Right lobe of liver (tissue), 6 donors: ENCODE measurements around the gene AK2. TPM values are rescaled to one million over a fixed set of nuclear protein-coding genes. Genes with fewer than 3 reads are reported as not detected.

Experiments
- ATAC-seq, 4 donors: fragments of 200-7000 bp; cut with Tn5 transposase; one replicate each; pipeline ENCODE4 v1.9.1; 2020; ENCODE audit warnings: mild to moderate bottlenecking in 4 of 4, moderate library complexity in 4 of 4
- DNase-seq, 3 donors: peaks; one replicate each; pipeline ENCODE4 v3.0.0-alpha.2; 2020
- H3K27ac ChIP-seq, 3 donors: fragments of 200-600 bp; one replicate each; pipeline ENCODE4 v1.8.0; 2022
- H3K27me3 ChIP-seq, 2 donors: fragments of 200-600 bp; one replicate each; pipeline ENCODE4 v1.8.0; 2022
- H3K36me3 ChIP-seq, 4 donors: fragments of 200-600 bp; sonication (generic) in 1 of 4; one replicate each; pipeline versions ENCODE4 v1.5.1 to v1.8.0; 2017 to 2022; ENCODE audit warnings: control low read depth in 1 of 4
- H3K4me1 ChIP-seq, 4 donors: fragments of 200-600 bp; sonication (generic) in 1 of 4; one replicate each; pipeline versions ENCODE4 v1.5.1 to v1.8.0; 2017 to 2022; ENCODE audit warnings: control low read depth in 1 of 4
- H3K4me3 ChIP-seq, 3 donors: fragments of 200-600 bp; one replicate each; pipeline ENCODE4 v1.8.0; 2022
- H3K9me3 ChIP-seq, 4 donors: fragments of 200-600 bp; sonication (generic) in 1 of 4; one replicate each; pipeline versions ENCODE4 v1.5.1 to v1.8.0; 2017 to 2022; ENCODE audit warnings: control low read depth in 1 of 4
- POLR2A ChIP-seq: fragments of 450-650 bp; IDR thresholded peaks from one replicate; pipeline ENCODE4 v1.6.1; 2017; ENCODE audit warnings: antibody characterized with exemption, mild to moderate bottlenecking
- WGBS: methylation state at CpG from one replicate; pipeline ENCODE4 v1.1.6; 2018; ENCODE audit warnings: low coverage, low lambda C conversion rate; ENCODE audit not compliant: insufficient coverage; ENCODE audit errors: missing lambda C conversion rate; 5-methylcytosine and 5-hydroxymethylcytosine counted together
- intact Hi-C, 2 donors: fragments of 100-400 bp; cut with DNase I; formaldehyde crosslinking; loops; one replicate each; pipeline versions ENCODE4 v1.11.2 to v1.14.1; 2022
- total RNA-seq, 6 experiments: library from RNA; depleted of rRNA in 2 of 6; stranded (reverse); fragments of >200 nt in 2 of 6; fragmentation: NEBNext Ultra II Directional in 3 of 6; extraction: Animal tissue kit (Norgen Biotek cat#: 25700) in 3 of 6; gene quantifications; one replicate each; pipeline versions ENCODE4 v1.1.0 to v1.2.4, GENCODE V29; 2016 to 2023
- TF ChIP-seq, protein P1 (sequence below), 4 donors: fragments of 200-600 bp in 3 of 4; fragments of 450-650 bp in 1 of 4; IDR thresholded peaks; one replicate each; pipeline versions ENCODE4 v1.5.1 to v1.8.0; 2016 to 2022; ENCODE audit warnings: antibody characterized with exemption in 4 of 4, mild to moderate bottlenecking in 2 of 4
- donor health status: DM: no; HTN: yes; CAD: no.
- donor health status: DM: no; HTN: no; CAD: no.
- donor health status: DM: no; HTN: no; CAD: no.
- donor health status: DM: no; HTN: yes; CAD: no.
- donor health status: DM: no; HTN: yes; CAD: no.

AK2 gene
- total RNA-seq, 6 experiments from 2014 or later: 119 to 301 (median 130) TPM

DNA sequence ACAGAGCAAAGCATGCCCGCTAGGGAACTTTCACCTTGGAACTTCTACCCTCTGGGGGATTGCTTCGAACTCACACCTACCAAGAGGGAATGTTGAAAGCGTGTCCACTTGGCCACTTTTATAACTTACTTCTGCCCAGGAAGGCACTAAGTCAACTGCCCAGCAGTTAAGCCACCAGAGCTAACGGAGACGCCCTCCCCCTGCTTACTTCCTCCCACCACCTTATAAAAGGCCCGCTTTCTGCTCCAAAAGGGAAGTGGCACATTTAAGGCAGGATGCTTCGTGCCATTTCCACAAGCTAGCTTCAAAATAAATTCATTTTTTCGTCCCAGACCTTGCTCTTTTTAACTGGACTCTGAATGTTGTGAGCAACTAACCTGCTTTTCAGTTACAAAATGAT is 3.2 kb upstream of the AK2 start:
- H3K27ac ChIP-seq: no peak overlapping the region
- no peak for ATAC-seq
- TF ChIP-seq, protein P1, sequence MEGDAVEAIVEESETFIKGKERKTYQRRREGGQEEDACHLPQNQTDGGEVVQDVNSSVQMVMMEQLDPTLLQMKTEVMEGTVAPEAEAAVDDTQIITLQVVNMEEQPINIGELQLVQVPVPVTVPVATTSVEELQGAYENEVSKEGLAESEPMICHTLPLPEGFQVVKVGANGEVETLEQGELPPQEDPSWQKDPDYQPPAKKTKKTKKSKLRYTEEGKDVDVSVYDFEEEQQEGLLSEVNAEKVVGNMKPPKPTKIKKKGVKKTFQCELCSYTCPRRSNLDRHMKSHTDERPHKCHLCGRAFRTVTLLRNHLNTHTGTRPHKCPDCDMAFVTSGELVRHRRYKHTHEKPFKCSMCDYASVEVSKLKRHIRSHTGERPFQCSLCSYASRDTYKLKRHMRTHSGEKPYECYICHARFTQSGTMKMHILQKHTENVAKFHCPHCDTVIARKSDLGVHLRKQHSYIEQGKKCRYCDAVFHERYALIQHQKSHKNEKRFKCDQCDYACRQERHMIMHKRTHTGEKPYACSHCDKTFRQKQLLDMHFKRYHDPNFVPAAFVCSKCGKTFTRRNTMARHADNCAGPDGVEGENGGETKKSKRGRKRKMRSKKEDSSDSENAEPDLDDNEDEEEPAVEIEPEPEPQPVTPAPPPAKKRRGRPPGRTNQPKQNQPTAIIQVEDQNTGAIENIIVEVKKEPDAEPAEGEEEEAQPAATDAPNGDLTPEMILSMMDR (IDR thresholded peaks at IDR 0.05): no peak
- no peak for TF ChIP-seq POLR2A
- peaks cover 0 to 16% (median 4%) of the 10 kb centered on the region in 4 donors for H3K4me1 ChIP-seq
- intact Hi-C loops: no loop called here
- 52% methylated on average over 8 of the region's 8 CpGs for WGBS
- H3K9me3 ChIP-seq: no peaks in the 10 kb centered on the region
- no peaks in the 10 kb centered on the region for H3K36me3 ChIP-seq
- H3K4me3 ChIP-seq: no peak overlapping the region
- no peaks in the 10 kb centered on the region for H3K27me3 ChIP-seq
- peak in 1 of 3 donors; percentile 31 for DNase-seq

DNA sequence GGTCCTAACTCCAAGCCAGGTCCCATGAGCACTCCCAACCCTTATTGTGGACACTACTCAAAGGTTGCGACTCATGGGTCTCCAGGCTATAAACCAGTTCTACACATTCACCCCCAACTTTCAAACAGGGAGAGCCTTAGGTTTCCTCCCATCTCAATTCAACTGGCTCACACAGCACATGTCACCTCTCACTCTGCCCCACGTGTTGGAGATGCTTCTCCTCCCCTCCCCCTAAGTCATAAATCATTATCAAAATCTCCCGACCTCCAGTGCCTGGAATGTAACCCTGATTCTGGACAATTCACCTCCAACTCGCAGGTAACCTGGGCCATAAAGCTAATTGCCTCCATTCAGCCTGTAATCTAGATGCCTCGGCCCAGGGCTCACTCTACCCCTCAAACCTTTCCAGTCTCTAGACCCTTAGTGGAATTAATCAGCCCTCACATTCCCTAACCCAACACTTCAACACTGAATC is 595 bp downstream of the AK2 start:
- peak overlapping the region; percentile 84 to 97 (median 95) for H3K4me3 ChIP-seq
- DNase-seq: peak in 1 of 3 donors; percentile 9

DNA sequence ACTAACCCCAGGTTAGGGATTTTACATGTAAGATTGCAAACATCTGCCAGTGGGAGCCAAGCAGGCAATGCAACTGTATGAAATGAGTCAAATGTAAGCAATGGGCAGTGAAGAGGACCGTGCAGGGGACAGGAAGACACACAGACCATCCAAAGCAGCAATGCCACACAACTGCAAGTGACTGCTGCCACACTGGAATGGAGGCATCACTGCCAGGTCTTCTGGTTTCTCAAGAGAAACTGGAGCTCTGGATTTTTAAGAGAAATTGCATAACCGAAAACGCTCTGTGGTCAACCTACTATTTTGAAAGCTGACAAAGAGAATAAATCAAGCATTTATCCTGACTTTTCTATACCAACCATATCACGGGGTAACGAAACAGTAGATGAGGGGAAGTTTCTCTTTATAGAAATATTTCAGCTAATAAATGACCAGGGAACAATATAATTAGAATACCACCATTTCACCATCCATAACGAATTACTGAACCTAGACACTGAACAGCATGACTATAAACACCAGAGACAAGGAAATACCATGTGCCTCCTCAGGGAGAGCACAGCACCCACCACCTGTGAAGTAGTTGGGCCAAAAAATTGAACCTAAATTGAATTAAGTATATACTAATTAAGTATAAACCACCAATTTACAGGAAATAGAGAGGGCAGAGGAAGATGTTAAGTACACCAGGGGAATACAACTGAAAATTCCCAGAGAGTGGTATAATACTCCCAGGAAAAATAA is 4.4 kb downstream of the AK2 start:
- H3K4me3 ChIP-seq: no peak overlapping the region
- 38% methylated on average over 6 of the region's 6 CpGs for WGBS
- intact Hi-C loops: no loop called here
- H3K36me3 ChIP-seq: peaks cover 0 to 2% (median 0%) of the 10 kb centered on the region in 4 donors
- H3K9me3 ChIP-seq: no peaks in the 10 kb centered on the region
- no peak overlapping the region for H3K27ac ChIP-seq
- no peak for TF ChIP-seq POLR2A
- TF ChIP-seq, protein P1 (IDR thresholded peaks at IDR 0.05): no peak
- H3K27me3 ChIP-seq: no peaks in the 10 kb centered on the region
- H3K4me1 ChIP-seq: peaks cover 0 to 62% (median 22%) of the 10 kb centered on the region in 4 donors
- DNase-seq: no peak
- no peak for ATAC-seq

More for the DNA sequence above, 595 bp downstream of the AK2 start:
- Histone ChIP-seq H3K27ac (peak overlapping the region; percentile 88 to 91 (median 89)), H3K4me1 (peaks cover 0 to 39% (median 15%) of the 10 kb centered on the region in 4 donors), H3K27me3 (no peaks in the 10 kb centered on the region), H3K36me3 (no peaks in the 10 kb centered on the region), H3K9me3 (no peaks in the 10 kb centered on the region)
- 8% methylated on average over 5 of the region's 5 CpGs for WGBS
- intact Hi-C loops: no loop called here
- no peak for TF ChIP-seq POLR2A
- TF ChIP-seq, protein P1 (IDR thresholded peaks at IDR 0.05): no peak
- ATAC-seq: peak; percentile 19 to 48 (median 30)

DNA sequence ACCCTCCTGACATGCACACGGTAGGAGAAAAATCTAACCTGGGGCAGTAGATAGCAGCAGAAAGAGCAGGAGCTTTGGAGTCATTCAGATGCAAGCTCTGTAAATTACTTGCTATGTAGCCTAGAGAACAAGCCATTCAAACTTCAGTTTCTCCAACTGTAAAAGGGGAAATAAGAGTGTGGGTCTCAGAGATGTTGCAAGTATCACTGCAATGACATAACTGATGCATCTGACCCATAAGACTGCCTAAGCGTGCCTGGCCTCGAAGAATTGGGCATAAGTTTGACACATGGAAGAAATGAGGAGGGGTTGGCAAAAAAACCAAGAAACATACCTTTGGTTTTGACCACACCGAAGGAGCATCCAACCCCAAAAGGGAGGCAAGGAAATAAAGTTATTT is 5.2 kb downstream of the AK2 start:
- Histone ChIP-seq H3K27me3 (no peaks in the 10 kb centered on the region), H3K4me3 (no peak overlapping the region), H3K27ac (no peak overlapping the region), H3K4me1 (peaks cover 0 to 64% (median 24%) of the 10 kb centered on the region in 4 donors), H3K9me3 (no peaks in the 10 kb centered on the region), H3K36me3 (peaks cover 0 to 2% (median 0%) of the 10 kb centered on the region in 4 donors)
- no peak for TF ChIP-seq POLR2A
- WGBS: 58% methylated on average over 4 of the region's 4 CpGs
- intact Hi-C loops: no loop called here
- DNase-seq: no peak
- ATAC-seq: no peak

DNA sequence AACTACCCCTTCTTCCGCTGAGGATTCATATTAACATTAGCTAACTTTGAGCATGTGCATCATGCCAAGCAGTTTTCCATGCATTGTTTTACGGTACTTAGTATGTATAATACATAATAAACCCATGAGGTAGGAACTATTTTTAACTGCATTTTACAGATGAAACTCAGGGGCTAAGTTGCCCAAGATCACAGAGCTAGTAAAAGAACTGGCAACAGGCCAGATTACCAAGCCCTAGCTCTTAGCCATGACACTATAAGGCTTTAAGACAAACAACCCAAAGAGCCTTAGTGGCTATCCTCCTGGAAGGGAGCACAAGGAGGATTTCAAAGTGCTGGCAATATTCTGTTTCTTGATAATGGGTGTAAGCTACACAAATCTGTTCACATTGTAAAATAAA is 6.1 kb downstream of the AK2 start:
- Histone ChIP-seq H3K27me3 (no peaks in the 10 kb centered on the region), H3K9me3 (no peaks in the 10 kb centered on the region), H3K36me3 (peaks cover 0 to 2% (median 0%) of the 10 kb centered on the region in 4 donors), H3K4me3 (no peak overlapping the region), H3K27ac (no peak overlapping the region), H3K4me1 (peaks cover 0 to 68% (median 28%) of the 10 kb centered on the region in 4 donors)
- WGBS: 75% methylated on average over 2 of the region's 2 CpGs
- intact Hi-C loops: no loop called here
- no peak for TF ChIP-seq POLR2A
- TF ChIP-seq, protein P1 (IDR thresholded peaks at IDR 0.05): no peak
- DNase-seq (no peak), ATAC-seq (no peak)
